ENCODE measurements around the gene ARPP21. TPM values are rescaled to one million over a fixed set of nuclear protein-coding genes. Genes with fewer than 3 reads are reported as not detected.

The ARPP21 gene
- total RNA-seq, 1 donor from 2014 or later = 4.9 TPM

- Mint-ChIP-seq H3K4me3 (ENCODE audit: unreplicated experiment) (no peak overlapping the region), H3K36me3 (ENCODE audit: low read depth) (no peaks in the 10 kb centered on the region), H3K27ac (ENCODE audit: unreplicated experiment) (no peak overlapping the region), H3K27me3 (ENCODE audit: low read depth) (peaks cover 9% of the 10 kb centered on the region), H3K4me1 (ENCODE audit: low read depth) (peaks cover 15% of the 10 kb centered on the region), H3K9me3 (ENCODE audit: low read depth) (no peaks in the 10 kb centered on the region)
- TF ChIP-seq, protein P1, sequence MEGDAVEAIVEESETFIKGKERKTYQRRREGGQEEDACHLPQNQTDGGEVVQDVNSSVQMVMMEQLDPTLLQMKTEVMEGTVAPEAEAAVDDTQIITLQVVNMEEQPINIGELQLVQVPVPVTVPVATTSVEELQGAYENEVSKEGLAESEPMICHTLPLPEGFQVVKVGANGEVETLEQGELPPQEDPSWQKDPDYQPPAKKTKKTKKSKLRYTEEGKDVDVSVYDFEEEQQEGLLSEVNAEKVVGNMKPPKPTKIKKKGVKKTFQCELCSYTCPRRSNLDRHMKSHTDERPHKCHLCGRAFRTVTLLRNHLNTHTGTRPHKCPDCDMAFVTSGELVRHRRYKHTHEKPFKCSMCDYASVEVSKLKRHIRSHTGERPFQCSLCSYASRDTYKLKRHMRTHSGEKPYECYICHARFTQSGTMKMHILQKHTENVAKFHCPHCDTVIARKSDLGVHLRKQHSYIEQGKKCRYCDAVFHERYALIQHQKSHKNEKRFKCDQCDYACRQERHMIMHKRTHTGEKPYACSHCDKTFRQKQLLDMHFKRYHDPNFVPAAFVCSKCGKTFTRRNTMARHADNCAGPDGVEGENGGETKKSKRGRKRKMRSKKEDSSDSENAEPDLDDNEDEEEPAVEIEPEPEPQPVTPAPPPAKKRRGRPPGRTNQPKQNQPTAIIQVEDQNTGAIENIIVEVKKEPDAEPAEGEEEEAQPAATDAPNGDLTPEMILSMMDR (IDR thresholded peaks at IDR 0.05) = no peak
- no peak for DNase-seq (ENCODE audit: low spot score)
Observed at GRCh38 chr3:35737527-35737926, 98.2 kb downstream of the ARPP21 start.

GRCh38 chr3:35737934-35738706 is 98.8 kb downstream of the ARPP21 start:
- TF ChIP-seq, protein P1 (IDR thresholded peaks at IDR 0.05) = no peak
- Mint-ChIP-seq H3K4me3 (ENCODE audit: unreplicated experiment) (no peak overlapping the region), H3K27ac (ENCODE audit: unreplicated experiment) (no peak overlapping the region), H3K36me3 (ENCODE audit: low read depth) (no peaks in the 10 kb centered on the region), H3K4me1 (ENCODE audit: low read depth) (peaks cover 15% of the 10 kb centered on the region), H3K27me3 (ENCODE audit: low read depth) (peaks cover 9% of the 10 kb centered on the region), H3K9me3 (ENCODE audit: low read depth) (no peaks in the 10 kb centered on the region)
- DNase-seq (ENCODE audit: low spot score) = no peak

DNA sequence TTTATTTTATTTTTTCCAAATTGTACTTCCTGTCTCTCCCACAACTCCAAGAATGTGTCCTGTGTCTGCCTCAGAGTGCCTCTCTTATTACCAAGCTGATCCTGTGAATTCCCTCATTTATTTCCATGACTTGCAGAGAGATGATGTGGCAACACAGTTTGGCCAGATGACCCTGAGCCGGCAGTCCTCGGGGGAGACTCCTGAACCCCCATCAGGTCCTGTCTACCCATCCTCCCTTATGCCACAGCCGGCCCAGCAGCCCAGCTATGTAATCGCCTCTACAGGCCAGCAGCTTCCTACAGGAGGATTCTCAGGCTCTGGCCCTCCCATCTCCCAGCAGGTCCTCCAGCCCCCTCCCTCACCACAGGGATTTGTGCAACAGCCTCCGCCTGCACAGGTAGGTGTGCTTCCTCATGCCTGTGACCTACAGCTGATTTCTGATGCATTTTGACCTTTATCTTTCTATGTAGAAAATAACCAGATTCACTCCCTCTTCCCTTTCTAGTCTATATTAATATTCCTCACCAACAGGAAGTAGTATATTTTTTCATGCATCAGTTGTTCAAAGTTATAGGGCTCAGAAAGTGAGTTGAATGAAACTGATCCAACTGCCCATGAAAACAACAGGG is 100.0 kb downstream of the ARPP21 start:
- TF ChIP-seq, protein P1 (IDR thresholded peaks at IDR 0.05) = no peak
- Mint-ChIP-seq H3K9me3 (ENCODE audit: low read depth) (no peaks in the 10 kb centered on the region), H3K4me1 (ENCODE audit: low read depth) (peaks cover 15% of the 10 kb centered on the region), H3K27me3 (ENCODE audit: low read depth) (peaks cover 12% of the 10 kb centered on the region), H3K36me3 (ENCODE audit: low read depth) (no peaks in the 10 kb centered on the region), H3K27ac (ENCODE audit: unreplicated experiment) (no peak overlapping the region), H3K4me3 (ENCODE audit: unreplicated experiment) (no peak overlapping the region)
- no peak for DNase-seq (ENCODE audit: low spot score)

DNA sequence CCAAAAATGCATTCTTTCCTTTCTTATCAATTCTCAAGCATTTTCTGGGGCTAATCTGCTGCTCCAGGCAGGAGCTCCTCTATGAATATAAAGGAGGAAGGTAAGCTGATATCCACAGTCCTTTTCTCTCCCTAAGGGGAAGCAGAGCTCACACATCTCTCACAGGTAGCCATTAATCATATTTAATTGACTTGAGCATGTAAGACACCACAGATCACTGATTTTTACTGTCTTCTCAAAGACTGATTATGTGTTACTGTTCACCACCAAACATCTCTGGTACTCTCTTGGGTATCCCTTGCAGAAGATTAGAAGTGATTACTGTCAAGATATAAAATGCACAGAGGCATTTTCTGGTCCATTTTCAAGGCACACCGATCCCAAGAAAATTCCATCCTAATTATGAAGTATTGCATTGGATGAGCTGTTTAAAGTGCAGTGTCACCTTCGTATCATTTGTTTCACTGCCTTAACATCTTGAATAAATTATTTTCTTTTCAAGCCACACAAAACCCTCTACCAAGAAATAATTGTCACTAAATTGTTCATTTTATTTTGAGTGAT is 100.7 kb downstream of the ARPP21 start:
- Mint-ChIP-seq H3K4me3 (ENCODE audit: unreplicated experiment) (no peak overlapping the region), H3K36me3 (ENCODE audit: low read depth) (no peaks in the 10 kb centered on the region), H3K4me1 (ENCODE audit: low read depth) (peaks cover 15% of the 10 kb centered on the region), H3K27ac (ENCODE audit: unreplicated experiment) (no peak overlapping the region), H3K27me3 (ENCODE audit: low read depth) (peaks cover 15% of the 10 kb centered on the region), H3K9me3 (ENCODE audit: low read depth) (no peaks in the 10 kb centered on the region)
- TF ChIP-seq, protein P1 (IDR thresholded peaks at IDR 0.05) = no peak
- no peak for DNase-seq (ENCODE audit: low spot score)

- TF ChIP-seq, protein P1 (IDR thresholded peaks at IDR 0.05) = no peak
- Mint-ChIP-seq H3K27me3 (ENCODE audit: low read depth) (peaks cover 19% of the 10 kb centered on the region), H3K36me3 (ENCODE audit: low read depth) (no peaks in the 10 kb centered on the region), H3K9me3 (ENCODE audit: low read depth) (no peaks in the 10 kb centered on the region), H3K4me1 (ENCODE audit: low read depth) (peaks cover 15% of the 10 kb centered on the region), H3K4me3 (ENCODE audit: unreplicated experiment) (no peak overlapping the region), H3K27ac (ENCODE audit: unreplicated experiment) (no peak overlapping the region)
- no peak for DNase-seq (ENCODE audit: low spot score)
Observed at GRCh38 chr3:35743218-35743617, 103.9 kb downstream of the ARPP21 start.

Measured in chondrocyte (in vitro differentiated cells).